HG03064 (cell line): Measurements from ENCODE around the gene TRIM65.

ENCODE experiments used
- ATAC-seq: cut with Tn5 transposase; IDR thresholded peaks from one replicate; pipeline ENCODE4 v1.9.1; 2021; ENCODE audit warnings: low read depth; ENCODE audit not compliant: unreplicated experiment

Gene TRIM65

GRCh38 chr17:75896415-75897159, at the start of gene TRIM65:
TSS of gene TRIM65 (minus strand) at chr17:75896951. CDS start at chr17:75896937, 14 bp downstream.
- ATAC-seq = peak; percentile 48

DNA sequence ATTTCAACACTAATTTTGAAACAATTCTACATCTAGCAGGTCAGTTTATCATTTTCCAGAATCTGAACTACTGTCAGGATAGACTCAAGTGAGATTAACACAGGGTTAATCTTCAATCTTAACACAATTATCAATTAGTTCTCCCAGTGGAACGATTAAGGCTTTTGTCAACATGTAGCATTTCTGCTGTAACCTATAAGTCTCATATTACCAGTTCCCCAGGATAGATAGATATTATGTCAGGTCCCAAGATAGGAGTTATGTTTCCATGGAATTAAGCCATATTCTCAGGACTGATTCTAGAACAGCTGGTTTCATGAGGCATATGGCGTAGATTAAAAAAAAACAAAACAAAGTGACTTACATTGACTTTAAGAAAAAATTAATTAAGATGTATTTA, 48.5 kb upstream of the TRIM65 start:
- no peak for ATAC-seq

- ATAC-seq = no peak
Observed at GRCh38 chr17:75943491-75943890, 46.7 kb upstream of the TRIM65 start.

GRCh38 chr17:75942473-75942872, 45.7 kb upstream of the TRIM65 start:
- ATAC-seq = no peak

DNA sequence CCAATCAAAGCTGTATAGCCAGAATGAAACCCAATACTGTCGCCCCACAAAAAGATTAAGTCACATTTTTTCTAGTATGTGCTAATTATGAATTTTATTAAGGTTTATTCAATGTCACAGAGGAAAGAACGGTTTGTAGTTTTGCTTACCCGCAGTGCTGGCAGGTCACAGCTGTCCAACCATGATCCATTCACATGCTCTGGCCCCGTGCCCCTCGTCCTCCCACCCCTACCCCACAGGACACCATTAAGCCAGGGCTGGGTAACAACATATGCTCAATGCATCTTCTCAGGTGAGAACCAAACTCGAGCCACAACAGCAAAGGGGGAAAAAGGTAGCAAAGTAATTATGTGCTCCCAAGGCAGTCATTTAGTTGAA, 44.7 kb upstream of the TRIM65 start:
- no peak for ATAC-seq

- ATAC-seq = peak; percentile 94
Observed at GRCh38 chr17:75940727-75941441, 44.1 kb upstream of the TRIM65 start, which contains the start of gene FBF1. TSS of gene FBF1 (minus strand) at chr17:75941042. CDS start at chr17:75938149, 2,893 bp downstream.

DNA sequence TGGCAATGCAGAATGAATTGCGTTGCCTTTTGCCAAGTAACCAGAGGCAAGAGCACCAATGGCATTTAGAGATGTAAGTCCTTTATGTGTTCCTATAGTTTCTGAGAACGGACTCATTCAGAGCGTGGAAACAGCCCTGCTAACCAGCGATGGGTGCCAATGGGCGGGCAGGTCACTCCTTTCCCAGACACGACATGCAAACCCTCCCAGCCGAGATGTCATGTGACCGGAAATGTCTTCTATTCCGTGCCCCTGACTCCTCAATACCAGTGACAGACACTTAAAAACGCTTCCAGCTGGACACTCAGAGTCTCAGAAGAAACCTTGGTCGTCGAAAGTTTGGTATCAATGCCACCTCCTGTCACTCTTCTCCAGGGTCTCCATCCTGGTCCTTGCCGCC, 40.9 kb upstream of the TRIM65 start:
- ATAC-seq = no peak

DNA sequence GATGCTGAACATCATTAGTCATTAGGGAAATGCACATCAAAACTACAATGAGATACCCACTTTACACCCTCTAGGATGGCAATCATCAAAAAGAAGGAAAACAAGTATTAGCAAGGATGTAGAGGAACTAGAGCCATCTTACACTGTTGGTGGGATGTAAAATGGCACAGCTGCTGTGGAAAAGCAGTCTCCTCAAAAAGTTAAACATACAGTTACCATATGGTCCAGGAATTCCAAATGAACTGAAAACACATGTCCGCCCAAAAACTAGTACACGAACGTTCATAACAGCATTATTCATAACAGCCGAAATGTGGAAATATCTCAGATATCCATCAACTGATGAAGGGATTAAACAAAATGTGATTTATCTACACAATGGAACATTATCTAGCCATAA, 37.1 kb upstream of the TRIM65 start:
- no peak for ATAC-seq

GRCh38 chr17:75932852-75933251, 36.1 kb upstream of the TRIM65 start:
- ATAC-seq = no peak

DNA sequence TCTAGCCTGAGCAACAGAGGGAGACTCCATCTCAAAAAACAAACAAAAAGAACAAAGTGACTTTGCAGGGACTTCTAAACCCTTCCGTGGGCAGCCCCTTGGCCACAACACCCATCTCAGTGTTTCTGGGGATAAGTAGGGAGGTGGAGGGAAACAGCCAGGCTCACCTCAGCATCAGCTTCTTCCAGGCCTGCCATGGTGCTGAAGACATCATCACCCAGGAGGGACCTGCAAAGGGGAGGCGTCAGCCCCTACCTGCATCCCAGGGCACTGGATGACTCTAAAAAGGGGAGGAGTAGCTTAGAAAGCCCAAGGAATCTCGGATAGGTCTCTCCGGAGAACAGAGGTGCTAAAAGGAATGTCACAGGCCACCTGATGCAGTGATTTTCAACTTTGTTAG, 34.3 kb upstream of the TRIM65 start:
- ATAC-seq = no peak

- no peak for ATAC-seq
Observed at GRCh38 chr17:75927286-75927922, 30.7 kb upstream of the TRIM65 start.

GRCh38 chr17:75926456-75926855, 29.7 kb upstream of the TRIM65 start:
- no peak for ATAC-seq

DNA sequence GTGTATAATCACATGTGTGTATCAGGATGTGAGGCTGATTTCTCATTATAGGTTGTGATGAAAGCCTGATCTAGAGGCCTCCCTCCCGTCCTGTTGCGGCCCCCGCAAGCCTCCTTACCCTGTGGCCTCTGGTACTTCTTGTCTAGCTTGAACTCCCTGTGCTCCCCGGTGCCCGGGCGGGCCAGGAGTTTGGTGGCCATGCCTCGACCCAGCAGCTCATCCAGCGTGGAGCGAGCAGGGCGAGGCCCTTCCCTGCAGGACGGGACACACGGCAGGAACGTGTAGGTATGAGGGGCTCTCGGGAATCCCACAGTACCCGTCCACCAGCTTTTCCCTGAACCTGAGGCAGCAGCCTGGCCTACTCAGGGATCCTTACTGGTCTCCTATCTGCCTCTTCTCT, 29.2 kb upstream of the TRIM65 start:
- no peak for ATAC-seq

- ATAC-seq = no peak
Observed at GRCh38 chr17:75925103-75925502, 28.4 kb upstream of the TRIM65 start.

DNA sequence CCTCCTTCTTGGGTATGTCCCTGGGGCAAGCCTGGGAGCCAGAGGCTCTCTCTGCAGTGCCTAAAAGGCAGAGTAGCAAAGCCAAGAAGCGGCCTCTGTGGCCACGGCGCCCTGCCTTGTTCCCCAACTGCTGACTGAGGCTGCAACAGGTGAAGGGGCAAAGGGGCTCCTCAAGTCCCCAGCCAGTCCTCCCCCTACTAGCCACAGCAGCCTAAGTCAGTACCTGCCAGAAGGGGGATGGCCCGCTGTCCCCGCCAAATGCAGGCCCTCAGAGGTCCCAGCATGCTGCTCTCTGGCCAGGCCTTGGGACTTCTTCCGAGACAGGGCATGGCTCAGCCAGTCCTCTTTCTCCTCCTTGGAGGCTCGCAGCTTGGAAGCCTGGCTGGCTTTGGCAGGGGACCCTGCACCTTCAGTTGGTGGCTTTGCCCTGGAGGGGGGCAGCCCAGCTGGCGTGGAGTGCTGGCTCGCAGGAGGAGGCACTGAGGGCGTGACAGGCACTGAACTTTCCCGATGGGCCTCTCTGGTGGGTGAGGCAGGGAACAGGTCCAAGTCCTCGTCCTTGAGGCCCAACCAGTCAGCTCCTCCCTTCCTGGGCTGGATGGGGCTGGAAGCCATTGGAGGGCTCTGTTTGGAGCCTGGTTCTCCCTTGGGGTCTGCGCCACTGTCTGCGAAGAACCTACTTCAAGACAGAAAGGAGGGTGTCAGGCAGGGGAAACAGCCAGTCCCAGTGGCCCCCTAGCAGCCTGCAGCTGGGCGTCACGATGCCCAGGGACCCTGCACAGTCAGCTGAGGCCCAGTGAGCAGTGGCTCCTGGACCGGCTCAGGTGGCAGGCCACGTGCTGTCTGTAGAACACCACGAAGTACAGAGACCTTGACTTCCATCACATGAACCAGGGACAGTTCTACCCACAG, 26.5 kb upstream of the TRIM65 start:
- ATAC-seq = no peak

GRCh38 chr17:75922173-75922961, 25.6 kb upstream of the TRIM65 start:
- ATAC-seq = no peak

- no peak for ATAC-seq
Observed at GRCh38 chr17:75921596-75921995, 24.8 kb upstream of the TRIM65 start.

- ATAC-seq = no peak
Observed at GRCh38 chr17:75920045-75920560, 23.4 kb upstream of the TRIM65 start.

DNA sequence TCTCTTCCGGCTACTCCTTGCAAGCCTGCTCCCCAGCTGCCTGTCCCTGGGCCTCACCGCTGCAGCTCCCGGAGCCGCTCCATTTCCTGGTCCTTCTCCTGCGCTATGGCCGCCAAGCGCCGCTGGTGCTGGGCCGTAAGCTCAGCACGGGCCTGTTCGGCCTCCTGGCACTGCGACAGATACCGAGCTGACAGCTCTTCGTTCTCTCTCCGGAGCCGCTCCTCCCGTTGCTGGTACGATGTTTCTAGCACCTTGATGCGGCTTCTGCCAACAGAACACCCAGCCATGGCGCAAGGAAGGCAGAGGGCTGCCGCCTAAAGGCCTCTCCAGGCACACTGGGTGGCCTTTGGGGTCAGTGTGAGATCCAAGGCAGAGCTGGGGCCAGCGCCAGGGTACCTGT, 22.9 kb upstream of the TRIM65 start:
- no peak for ATAC-seq
